NCI-H2196 treated with DMSO at 0.1 percent for 48 hours (cell line): ENCODE results near the gene SCYGR1.
"Not testable (repeated sequence)": the region's sequence is repeated elsewhere in the genome, so short reads cannot be mapped to it uniquely, and the experiment has no call there.

ENCODE experiments used
- DNase-seq: peaks from one replicate; lab custom pipeline; 2025; ENCODE audit not compliant: unreplicated experiment; lab: John Stamatoyannopoulos, UW

The SCYGR1 gene

DNA sequence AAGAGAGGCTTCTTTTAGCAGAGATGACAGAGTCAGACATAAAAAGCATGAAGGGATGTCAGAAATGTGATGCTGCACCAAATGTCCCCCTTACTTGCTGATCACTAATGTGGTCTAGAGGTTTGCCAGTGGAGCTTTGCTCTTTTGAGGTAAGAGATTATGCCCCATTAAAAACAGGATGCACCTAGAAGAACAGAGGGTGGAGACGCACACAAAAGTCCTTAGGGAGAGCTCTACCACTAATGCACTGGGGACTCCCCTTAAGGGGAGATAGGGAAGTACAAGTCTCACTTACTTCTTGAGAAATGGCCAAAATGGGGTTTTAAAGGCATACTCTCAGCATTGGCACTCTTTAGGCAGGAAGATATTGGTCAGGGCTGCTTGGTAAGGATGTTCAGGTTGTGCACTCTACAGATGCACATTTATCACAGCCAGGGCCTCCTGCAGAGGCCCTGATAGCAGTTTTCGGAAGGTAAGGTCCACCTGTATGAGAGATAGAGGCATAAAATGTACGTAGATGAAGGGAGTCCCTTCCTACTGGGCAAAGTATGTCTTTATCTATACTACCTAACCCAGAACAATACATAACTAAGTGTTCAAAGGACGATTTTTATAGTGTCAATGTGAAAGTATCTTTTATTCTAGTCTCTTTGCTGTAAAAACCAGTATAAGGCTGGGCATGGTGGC is 17.0 kb upstream of the SCYGR1 start:
- no peak for DNase-seq

DNA sequence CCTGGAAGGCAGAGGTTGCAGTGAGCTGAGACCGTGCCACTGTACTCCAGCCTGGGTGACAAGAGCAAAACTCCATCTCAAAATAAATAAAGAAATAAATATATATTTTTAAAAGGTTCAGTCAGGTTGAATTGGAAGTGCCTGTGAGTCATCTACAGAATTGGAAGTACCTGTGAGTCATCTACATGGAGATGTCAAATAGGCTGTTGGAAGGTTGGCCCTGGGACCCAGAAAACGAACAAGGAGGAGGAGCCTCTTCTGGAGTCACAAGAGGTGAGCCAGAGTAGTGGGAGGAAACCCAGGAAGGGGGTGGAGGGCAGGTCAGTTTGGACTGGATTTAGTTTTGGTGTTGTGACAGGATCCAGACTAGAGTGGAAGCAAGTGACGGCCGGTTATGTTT is 15.2 kb upstream of the SCYGR1 start:
- no peak for DNase-seq

- no peak for DNase-seq
These were observed 14.6 kb upstream of the SCYGR1 start for GRCh38 chr2:227402321-227402720.

GRCh38 chr2:227401550-227401949 is 13.8 kb upstream of the SCYGR1 start:
- no peak for DNase-seq

DNA sequence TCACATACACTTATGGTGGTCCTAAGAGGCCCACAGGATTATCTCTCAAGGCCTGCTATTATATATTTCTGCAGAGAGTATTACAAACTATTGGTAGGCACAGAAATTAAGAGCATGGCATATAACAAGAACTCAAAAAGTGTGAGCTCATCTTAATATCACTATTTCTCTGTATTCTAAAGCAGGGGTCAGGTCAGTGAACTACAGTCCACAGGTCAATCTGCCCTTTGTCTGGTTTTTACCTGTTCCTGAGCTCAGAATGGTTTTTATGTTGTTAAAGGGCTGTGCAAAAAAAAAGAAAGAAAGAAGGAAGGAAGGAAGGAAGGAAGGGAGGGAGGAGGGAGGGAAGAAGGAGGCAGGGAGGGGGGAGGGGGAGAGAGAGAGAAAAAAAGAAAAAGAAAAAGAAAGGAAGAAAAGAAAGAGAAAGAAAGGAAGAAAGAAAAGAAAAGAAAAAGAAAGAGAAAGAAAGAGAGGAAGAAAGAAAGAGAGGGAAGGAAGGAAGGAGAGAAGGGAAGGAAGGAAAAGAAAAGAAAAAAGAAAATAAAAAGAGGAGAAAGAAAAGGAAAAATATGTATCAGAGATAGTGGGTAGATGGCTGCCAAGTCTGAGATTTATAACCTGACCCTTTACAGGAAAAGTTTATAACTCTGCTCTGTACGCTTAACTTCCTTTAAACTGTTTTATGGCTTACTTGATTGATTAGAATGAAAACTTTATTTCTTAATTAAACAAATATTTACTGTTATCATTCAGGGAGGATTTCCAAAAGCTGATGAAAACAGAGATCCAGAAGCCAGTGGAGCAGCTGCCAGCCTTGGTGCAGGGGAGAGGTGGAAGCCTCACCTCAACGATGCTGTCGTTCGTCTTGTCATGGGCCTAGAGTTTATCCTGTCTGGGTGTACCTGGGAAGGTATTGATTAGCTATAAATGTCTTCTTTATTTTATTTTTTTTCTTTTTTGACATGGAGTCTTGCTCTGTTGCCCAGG is 11.2 kb upstream of the SCYGR1 start:
- DNase-seq: no peak

DNA sequence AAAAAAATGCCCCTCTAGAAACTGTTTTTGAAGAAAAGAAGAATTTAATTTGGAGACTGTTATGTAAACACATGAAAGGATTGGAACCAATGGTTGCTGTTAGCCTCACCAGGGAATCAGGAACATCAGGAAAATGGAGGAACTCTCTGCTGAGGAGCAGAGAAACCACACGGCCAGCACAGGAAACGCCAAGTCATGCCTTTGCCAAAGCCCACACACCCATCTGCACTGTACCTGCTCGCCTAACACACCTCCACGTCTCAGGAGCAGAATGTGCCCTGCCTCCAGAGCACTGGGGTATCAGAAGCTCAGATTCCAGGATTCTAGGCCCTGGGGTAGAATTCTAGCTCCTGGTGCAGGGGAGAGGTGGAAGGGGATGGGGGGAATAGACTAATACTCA is 9.8 kb upstream of the SCYGR1 start:
- no peak for DNase-seq

DNA sequence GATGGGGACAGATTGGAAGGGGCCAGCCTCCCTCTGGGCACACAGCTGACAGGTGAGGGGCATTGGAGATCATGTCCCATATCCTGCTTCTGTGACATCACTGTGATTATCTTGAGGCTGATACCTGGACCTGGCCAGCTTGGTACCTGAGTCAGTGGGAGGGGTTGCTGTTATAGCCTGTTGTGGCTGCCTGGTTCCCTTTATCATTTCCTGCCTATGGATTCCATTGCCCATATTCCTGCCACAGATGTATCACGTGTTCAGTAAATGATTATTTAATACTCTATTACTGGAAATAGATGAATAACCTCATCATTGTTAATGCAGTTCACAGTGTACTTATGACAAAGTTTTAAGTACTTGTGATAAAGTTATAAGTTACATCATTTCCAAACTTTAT is 7.8 kb upstream of the SCYGR1 start:
- no peak for DNase-seq

- DNase-seq: no peak
These were observed 6.7 kb upstream of the SCYGR1 start for GRCh38 chr2:227394401-227394800.

DNA sequence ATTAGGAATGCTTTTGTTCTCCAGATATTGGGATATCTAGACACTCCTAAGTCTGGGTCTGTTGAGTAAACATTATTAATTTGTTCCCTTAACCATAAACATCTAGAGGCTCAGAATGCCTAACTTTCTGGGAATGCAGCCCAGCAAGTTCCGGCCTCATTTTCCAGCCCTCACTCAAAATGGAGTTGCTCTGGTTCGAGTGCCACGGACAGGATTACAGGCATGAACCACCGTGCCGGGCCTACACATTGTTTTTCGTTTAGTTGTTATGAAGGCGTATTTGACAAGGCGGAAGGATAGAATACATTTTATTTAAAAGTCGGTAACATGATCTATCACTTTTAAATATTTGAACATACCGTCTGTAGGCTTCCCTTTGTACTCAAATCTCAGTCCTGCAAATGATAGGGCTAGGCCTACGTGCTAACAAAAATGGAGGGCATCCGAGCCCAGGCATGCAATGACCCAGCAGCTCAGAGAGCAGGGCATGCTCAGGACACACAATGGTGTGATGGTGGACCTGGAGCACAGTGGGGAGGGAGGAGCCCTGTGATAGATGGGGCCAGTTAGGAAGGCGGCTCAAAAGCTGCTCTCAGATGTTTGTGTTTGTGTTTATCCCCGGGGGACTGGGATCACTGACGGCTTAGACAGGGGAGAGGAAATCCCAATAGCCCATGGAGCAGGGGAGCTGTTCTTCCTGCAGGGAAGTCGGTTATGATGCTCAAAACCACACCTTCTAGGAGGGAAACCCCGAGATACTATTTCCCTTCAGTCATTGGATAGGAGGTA is 2.9 kb upstream of the SCYGR1 start:
- DNase-seq: no peak

DNA sequence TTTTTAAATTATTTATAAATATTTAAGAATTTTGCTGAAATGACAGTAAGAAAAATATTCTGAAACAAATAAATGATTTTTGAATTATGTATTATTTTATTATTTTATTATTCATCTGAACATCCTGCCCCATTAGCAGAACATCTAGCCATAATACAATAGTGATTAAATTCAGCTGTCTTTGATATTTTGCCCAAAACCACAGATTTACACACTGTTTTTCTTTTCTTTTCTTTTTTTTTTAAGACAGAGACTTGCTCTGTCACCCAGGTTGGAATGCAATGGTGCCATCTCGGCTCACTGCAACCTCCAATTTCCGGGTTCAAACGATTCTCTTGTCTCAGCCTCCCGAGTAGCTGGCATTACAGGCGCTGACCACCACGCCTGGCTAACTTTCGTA is 1.9 kb upstream of the SCYGR1 start:
- DNase-seq: no peak

GRCh38 chr2:227389231-227389630 is 1.5 kb upstream of the SCYGR1 start:
- DNase-seq: no peak

DNA sequence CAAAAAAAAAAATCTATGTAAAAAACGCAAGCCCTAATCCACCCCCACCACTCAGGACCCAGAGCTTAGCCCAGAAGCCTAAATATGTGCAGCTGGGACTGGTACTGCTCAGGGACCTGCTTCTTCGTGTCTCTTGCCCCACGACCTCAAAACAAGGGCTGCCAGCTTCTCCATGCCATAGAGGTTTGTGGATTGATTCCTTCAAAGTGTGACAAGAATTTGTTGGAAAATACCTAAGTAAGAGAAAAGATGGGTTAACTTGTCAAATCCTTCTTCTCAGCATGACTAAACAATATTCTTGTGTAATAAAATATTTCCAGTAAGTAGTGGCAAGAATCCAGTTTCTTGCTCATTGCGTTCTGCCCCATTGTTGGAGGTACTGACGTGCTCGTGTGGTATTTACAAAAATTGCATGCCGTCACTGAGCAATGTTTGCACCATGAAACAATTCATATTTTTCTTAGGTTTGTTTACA is 825 bp upstream of the SCYGR1 start:
- no peak for DNase-seq

DNA sequence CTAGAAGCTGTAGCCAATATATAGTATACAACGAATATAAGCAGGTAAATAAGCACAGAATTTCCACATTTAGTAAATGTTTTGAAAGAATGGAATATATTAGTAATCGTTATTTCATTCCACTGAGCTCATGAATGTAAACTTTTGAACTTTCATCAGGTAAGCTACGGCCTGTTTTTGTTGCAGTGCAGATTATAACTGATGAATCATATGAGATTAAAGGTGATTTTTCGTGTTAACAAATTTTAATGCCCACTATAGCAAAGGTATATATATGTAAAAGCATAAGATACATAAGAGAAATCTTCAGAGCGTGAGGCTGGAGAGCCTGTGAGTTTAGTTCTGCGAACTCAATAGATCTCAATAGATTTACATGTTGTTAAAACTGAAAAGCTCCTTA is 1.1 kb downstream of the SCYGR1 start:
- no peak for DNase-seq

DNA sequence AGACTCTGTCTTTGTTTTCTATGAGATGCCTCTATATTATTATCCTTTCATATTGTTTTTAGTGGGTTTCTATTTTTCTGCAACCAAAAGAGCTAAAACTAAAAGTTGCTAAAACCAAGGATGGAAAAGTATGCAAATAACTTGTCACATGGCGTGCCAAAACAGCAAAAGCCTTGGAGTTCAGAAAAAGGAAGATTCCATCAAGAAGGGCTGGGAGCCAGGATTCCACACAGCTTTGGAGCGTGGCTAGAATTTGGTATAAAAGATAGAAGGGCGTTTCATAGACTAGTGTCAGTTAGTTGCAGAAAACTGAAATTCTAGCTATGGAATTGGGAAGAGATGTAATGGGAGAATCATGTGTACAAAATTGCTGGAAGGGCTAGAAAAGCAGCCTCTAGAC is 4.1 kb downstream of the SCYGR1 start:
- DNase-seq: no peak

- DNase-seq: not testable (repeated sequence)
These were observed 5.4 kb downstream of the SCYGR1 start for GRCh38 chr2:227382241-227382835.

GRCh38 chr2:227379095-227379494 is 8.7 kb downstream of the SCYGR1 start, which contains the start of gene TM4SF20:
TM4SF20 (minus strand) TSS chr2:227379306; CDS start chr2:227379268, 38 bp downstream.
- no peak for DNase-seq

- no peak for DNase-seq
These were observed 9.4 kb downstream of the SCYGR1 start for GRCh38 chr2:227378371-227378782.

DNA sequence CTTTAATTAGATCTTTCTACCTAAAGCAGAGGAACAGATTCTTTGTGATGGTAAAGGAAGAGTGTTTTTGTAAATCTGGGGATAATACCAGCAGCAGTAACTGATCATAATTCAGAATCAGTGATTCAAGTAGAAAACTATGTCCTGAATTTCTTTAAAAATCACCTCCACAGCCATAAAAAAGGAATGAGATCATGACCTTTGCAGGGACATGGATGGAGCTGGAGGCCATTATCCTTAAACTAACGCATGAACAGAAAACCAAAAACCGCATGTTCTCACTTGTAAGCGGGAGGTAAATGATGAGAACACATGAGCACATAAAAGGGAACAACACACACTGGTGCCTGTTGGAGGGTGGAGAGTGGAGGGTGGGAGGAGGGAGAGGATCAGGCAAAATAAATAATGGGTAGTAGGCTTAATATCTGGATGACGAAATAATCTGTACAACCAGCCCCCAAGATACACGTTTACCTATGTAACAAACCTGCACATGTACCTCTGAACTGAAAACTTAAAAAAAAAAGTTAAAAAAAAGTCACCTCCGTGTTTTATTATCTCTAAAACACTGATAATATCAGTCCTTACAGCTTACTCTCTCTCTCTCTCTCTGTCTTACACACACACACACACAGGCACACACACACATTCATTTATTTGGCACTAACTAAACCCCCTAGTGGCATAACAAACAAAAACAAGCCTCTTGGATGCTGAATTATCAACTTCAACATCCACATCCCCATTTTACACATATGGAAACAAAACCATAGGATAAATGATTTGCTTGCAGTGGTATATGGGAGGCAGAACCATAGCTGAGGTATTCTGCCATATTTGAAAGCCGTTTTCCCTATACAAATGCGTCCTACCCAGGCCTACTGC is 10.0 kb downstream of the SCYGR1 start:
- DNase-seq: no peak

GRCh38 chr2:227376656-227377396 is 10.9 kb downstream of the SCYGR1 start:
- no peak for DNase-seq
